Pancreas (tissue), 10 donors: ENCODE measurements around the gene CEACAM21. TPM values are rescaled to one million over a fixed set of nuclear protein-coding genes. Genes with fewer than 3 reads are reported as not detected.

Source experiments
- ATAC-seq, 4 donors: fragments of 200-7000 bp; cut with Tn5 transposase; one replicate each; pipeline versions ENCODE4 v1.8.0 to v1.9.1; 2020; ENCODE audit warnings: mild to moderate bottlenecking in 4 of 4, moderate library complexity in 4 of 4
- DNase-seq, 6 donors: peaks; one replicate each; pipeline ENCODE4 v3.0.0-alpha.2; 2020
- FAIRE-seq: peaks from 2 replicates; lab custom pipeline; 2012; peaks lifted over from hg19 to GRCh38; lab: Jason Lieb, UNC
- H3K27ac ChIP-seq, 4 donors: fragments of 200-600 bp; sonication (generic); 1 replicate in 3 of 4; 2 replicates in 1 of 4; pipeline versions ENCODE4 v1.5.0 to v1.8.0; 2020
- H3K27me3 ChIP-seq, 4 donors: fragments of 200-600 bp; one replicate each; pipeline ENCODE4 v1.8.0; 2021
- H3K36me3 ChIP-seq, 3 donors: fragments of 200-600 bp; sonication (generic) in 1 of 3; one replicate each; pipeline versions ENCODE4 v1.5.0 to v1.8.0; 2020 to 2021
- H3K4me1 ChIP-seq, 3 donors: fragments of 200-600 bp; one replicate each; pipeline ENCODE4 v1.8.0; 2021
- H3K4me3 ChIP-seq, 4 donors: fragments of 200-600 bp; sonication (generic) in 2 of 4; one replicate each; pipeline versions ENCODE4 v1.5.0 to v1.8.0; 2020 to 2021
- H3K9me3 ChIP-seq, 4 donors: fragments of 200-600 bp; one replicate each; pipeline ENCODE4 v1.8.0; 2021
- CTCF ChIP-seq, 4 donors: fragments of 200-600 bp; sonication (generic) in 3 of 4; IDR thresholded peaks; one replicate each; pipeline versions ENCODE4 v1.5.0 to v1.8.0; 2021; ENCODE audit warnings: antibody characterized with exemption in 4 of 4
- WGBS, 2 donors: extraction: QIAGEN DNeasy Blood & Tissue Kit; methylation state at CpG; one replicate each; pipeline ENCODE4 v1.1.7; 2013; 5-methylcytosine and 5-hydroxymethylcytosine counted together
- intact Hi-C, 3 donors: fragments of 100-400 bp; cut with DNase I; formaldehyde crosslinking; loops; one replicate each; pipeline versions ENCODE4 v1.11.1 to v1.14.2; 2022
- polyA plus RNA-seq, 2 donors: library from polyadenylated mRNA; stranded (reverse); fragments of 200-250 nt; gene quantifications; one replicate each; pipeline ENCODE4 v1.2.3, GENCODE V29; 2013
- total RNA-seq, 6 donors: library from RNA; stranded (reverse); fragmentation: NEBNext Ultra II Directional in 4 of 6; extraction: Animal tissue kit (Norgen Biotek cat#: 25700) in 4 of 6; gene quantifications; one replicate each; pipeline versions ENCODE4 v1.2.1 to v1.2.4, GENCODE V29; 2021 to 2023
- donor health status: healthy with polysubstance abuse.
- donor health status: DM: no; HTN: no; CAD: no; lungs with moderate emphysema.
- donor health status: DM: no; HTN: no; CAD: no.
- donor health status: control.
- donor health status: control.
- donor health status: Bipolar disorder and iron deficiency.
- donor health status: DM: yes; HTN: yes; CAD: no.
- donor health status: DM: no; HTN: no; CAD: no.
- donor health status: DM: no; HTN: no; CAD: no.
- donor health status: DM: yes; HTN: yes; CAD: no.

CEACAM21 gene
- total and polyA plus RNA-seq, 8 donors: 0.09 to 1.2 (median 0.53) TPM; not detected in 2

- peak overlapping the region in 2 of 4 donors; percentile 47 to 70 for H3K27ac ChIP-seq
- FAIRE-seq (no peak), ATAC-seq (no peak), DNase-seq (no peak)
- no peak for TF ChIP-seq CTCF (IDR thresholded peaks at IDR 0.05)
- H3K4me1 ChIP-seq: peaks cover 0 to 6% (median 5%) of the 10 kb centered on the region in 3 donors
- intact Hi-C loops: no loop called here
- no peaks in the 10 kb centered on the region for H3K36me3 ChIP-seq
- no peaks in the 10 kb centered on the region for H3K9me3 ChIP-seq
- no peak overlapping the region for H3K4me3 ChIP-seq
- H3K27me3 ChIP-seq: peaks cover 0 to 26% (median 0%) of the 10 kb centered on the region in 4 donors
- WGBS, 2 donors: 44 to 58% methylated on average over 4 of the region's 4 CpGs
These were observed 45.8 kb upstream of the CEACAM21 start for GRCh38 chr19:41530184-41530534.

DNA sequence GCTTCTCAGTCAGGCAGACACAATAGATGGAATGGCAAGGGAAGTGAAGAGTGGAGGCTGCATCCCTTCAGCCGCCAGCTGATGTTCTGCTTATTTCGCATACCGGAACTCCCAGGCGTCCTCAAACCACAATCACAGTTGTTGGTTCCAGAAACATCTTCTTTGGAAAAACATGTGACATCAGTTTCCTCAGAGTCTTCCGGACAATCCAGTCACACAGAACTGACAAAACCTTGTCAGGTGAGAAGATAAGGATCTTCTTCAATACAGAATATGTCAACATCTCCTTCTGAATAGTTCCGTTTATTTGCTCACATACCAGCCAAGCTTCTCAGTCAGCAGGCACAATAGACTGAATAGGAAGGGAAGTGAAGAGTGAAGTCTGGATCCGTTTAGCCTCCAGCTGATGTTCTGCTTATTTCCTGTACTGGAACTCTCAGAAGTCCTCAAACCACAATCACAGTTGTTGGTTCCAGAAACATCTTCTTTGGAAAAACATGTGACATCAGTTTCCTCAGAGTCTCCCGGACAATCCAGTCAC lies 45.1 kb upstream of the CEACAM21 start:
- DNase-seq (no peak), FAIRE-seq (no peak), ATAC-seq (peak in 3 of 4 donors; percentile 31 to 60 (median 51))
- Histone ChIP-seq H3K4me3 (no peak overlapping the region), H3K4me1 (peaks cover 0 to 6% (median 5%) of the 10 kb centered on the region in 3 donors), H3K36me3 (no peaks in the 10 kb centered on the region), H3K9me3 (no peaks in the 10 kb centered on the region), H3K27me3 (peaks cover 0 to 22% (median 0%) of the 10 kb centered on the region in 4 donors), H3K27ac (peak overlapping the region in 2 of 4 donors; percentile 47 to 70)
- TF ChIP-seq CTCF (IDR thresholded peaks at IDR 0.05): no peak
- intact Hi-C loops: no loop called here
- 34 to 43% methylated on average over 8 of the region's 8 CpGs for WGBS, 2 donors

DNA sequence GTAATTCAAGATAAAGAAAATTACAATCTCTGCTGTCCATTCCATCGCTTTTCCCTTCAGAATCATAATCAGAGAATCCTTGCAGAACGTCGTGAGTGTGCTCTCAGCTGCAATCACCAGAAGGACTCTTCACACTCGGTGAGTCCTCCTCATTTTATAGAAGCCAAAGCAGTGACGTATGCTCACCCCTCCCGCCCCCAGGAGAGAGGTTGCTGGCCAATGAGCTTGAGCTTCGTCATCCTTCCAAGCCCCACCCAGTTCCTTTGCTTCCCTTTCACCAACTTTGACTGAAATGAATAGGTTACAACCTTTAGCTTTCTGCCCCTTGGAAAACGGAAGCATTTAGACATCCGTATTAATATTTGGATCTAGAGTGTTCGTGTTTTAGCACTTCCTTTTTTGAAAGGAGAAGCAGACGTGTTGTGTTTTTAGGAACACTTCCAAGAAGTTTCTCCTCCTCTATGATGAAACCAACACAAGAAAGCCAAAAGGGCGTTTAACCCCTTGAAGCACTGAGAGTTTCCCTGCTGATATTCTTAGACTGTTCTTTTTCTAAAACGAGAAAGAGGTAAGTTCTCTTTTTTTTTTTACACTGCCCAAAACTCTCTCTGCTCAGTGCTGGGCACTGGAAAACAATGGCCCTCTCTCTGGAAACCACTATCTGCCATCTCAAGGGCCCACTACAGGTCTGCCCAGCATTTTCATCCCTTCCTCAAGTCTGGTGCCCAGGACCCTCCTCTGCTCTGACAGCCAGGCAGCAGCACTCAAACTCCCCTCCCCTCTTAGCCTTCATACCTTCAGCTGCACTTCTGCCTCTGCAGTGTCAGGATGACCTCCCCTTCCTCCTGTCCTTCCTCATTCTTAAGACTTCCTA lies 44.3 kb upstream of the CEACAM21 start:
- WGBS, 2 donors: 22 to 23% methylated on average over 13 of the region's 13 CpGs
- Histone ChIP-seq H3K36me3 (no peaks in the 10 kb centered on the region), H3K27me3 (peaks cover 0 to 18% (median 0%) of the 10 kb centered on the region in 4 donors), H3K4me3 (peak overlapping the region in 2 of 4 donors; percentile 2 to 6), H3K27ac (peak overlapping the region in 2 of 4 donors; percentile 47 to 70), H3K4me1 (peaks cover 0 to 6% (median 5%) of the 10 kb centered on the region in 3 donors), H3K9me3 (no peaks in the 10 kb centered on the region)
- ATAC-seq (peak; percentile 80 to 89 (median 88)), DNase-seq (peak in 4 of 6 donors; percentile 43 to 52 (median 50)), FAIRE-seq (peak; percentile 20)
- intact Hi-C loops: no loop called here
- TF ChIP-seq CTCF (IDR thresholded peaks at IDR 0.05): no peak

DNA sequence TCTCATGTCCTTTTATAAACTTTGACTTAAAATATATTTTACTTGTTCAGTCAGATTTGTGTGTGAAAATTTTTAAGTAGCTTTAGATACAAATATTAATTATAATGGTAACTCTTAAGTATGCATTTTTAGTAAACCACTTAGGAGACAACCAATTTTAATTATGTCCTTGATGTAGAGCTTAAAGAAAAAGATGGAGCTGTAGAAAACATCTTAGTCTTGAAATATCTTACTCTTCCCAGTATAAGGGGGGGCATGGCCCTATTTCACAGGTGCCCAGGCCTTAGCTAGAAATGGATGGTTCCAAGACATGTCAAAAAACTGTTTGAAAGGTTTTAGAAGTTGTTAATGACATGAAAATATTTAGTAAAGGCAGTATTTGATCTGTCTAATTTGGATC lies 43.4 kb upstream of the CEACAM21 start:
- ATAC-seq (no peak), FAIRE-seq (no peak), DNase-seq (no peak)
- peaks cover 0 to 15% (median 0%) of the 10 kb centered on the region in 4 donors for H3K27me3 ChIP-seq
- no peak overlapping the region for H3K4me3 ChIP-seq
- H3K27ac ChIP-seq: no peak overlapping the region
- no peaks in the 10 kb centered on the region for H3K9me3 ChIP-seq
- peaks cover 0 to 6% (median 5%) of the 10 kb centered on the region in 3 donors for H3K4me1 ChIP-seq
- TF ChIP-seq CTCF (IDR thresholded peaks at IDR 0.05): no peak
- H3K36me3 ChIP-seq: no peaks in the 10 kb centered on the region
- intact Hi-C loops: no loop called here
